MCF 10A (cell line): Measurements from ENCODE around the gene ZNF71. TPM values are rescaled to one million over a fixed set of nuclear protein-coding genes. Genes with fewer than 3 reads are reported as not detected.

Experiments used
- BruUV-seq: library from RNA; stranded (reverse); fragments of 400-500 nt; replicated peaks from 2 replicates; lab custom pipeline; 2021; lab: Mats Ljungman, UMichigan
- CTCF ChIA-PET: fragments of 300-600 bp; sonication (Branson Sonifier 250); formaldehyde crosslinking; extraction: SDS; loops from one replicate; lab custom pipeline; 2021; ENCODE audit warnings: antibody characterized with exemption, inconsistent platforms; lab: Yijun Ruan, JAX
- POLR2A ChIA-PET: fragments of 300-600, 350-650 bp; sonication (Branson Sonifier 250); formaldehyde crosslinking; extraction: SDS; loops from one replicate; lab custom pipeline; 2020; ENCODE audit warnings: antibody characterized with exemption, inconsistent platforms; lab: Yijun Ruan, JAX
- DNase-seq: peaks from one replicate; pipeline ENCODE4 v3.0.0-alpha.2; 2018; ENCODE audit not compliant: unreplicated experiment
- H3K27ac Mint-ChIP-seq: one replicate; pipeline ENCODE4 v1.8.0; 2022; ENCODE audit warnings: mild to moderate bottlenecking, low read depth, mixed read lengths; ENCODE audit not compliant: unreplicated experiment
- H3K27me3 Mint-ChIP-seq: one replicate; pipeline ENCODE4 v1.8.0; 2022; ENCODE audit warnings: mixed read lengths; ENCODE audit not compliant: insufficient read depth, unreplicated experiment
- H3K36me3 Mint-ChIP-seq: one replicate; pipeline ENCODE4 v1.8.0; 2022; ENCODE audit warnings: mild to moderate bottlenecking, moderate library complexity, mixed read lengths; ENCODE audit not compliant: insufficient read depth, unreplicated experiment
- H3K4me1 Mint-ChIP-seq: one replicate; pipeline ENCODE4 v1.8.0; 2022; ENCODE audit warnings: mixed read lengths; ENCODE audit not compliant: insufficient read depth, unreplicated experiment
- H3K4me3 Mint-ChIP-seq: one replicate; pipeline ENCODE4 v1.8.0; 2022; ENCODE audit warnings: mild to moderate bottlenecking, moderate library complexity, mixed read lengths; ENCODE audit not compliant: unreplicated experiment
- H3K9me3 Mint-ChIP-seq: one replicate; pipeline ENCODE4 v1.8.0; 2022; ENCODE audit warnings: mixed read lengths; ENCODE audit not compliant: unreplicated experiment
- CTCF ChIP-seq: fragments of 200-600 bp; IDR thresholded peaks from one replicate; pipeline ENCODE4 v1.8.0; 2022; ENCODE audit warnings: antibody characterized with exemption, mild to moderate bottlenecking; ENCODE audit not compliant: unreplicated experiment
- intact Hi-C: fragments of 100-400 bp; cut with micrococcal nuclease; formaldehyde crosslinking; loops from 2 replicates; pipeline ENCODE4 v1.14.1; 2022
- total RNA-seq: library from RNA; stranded (reverse); gene quantifications from 2 replicates; pipeline ENCODE4 v1.2.3, GENCODE V29; 2022

ZNF71 gene
- total RNA-seq, 1 experiment from 2014 or later, result 4.0 TPM

DNA sequence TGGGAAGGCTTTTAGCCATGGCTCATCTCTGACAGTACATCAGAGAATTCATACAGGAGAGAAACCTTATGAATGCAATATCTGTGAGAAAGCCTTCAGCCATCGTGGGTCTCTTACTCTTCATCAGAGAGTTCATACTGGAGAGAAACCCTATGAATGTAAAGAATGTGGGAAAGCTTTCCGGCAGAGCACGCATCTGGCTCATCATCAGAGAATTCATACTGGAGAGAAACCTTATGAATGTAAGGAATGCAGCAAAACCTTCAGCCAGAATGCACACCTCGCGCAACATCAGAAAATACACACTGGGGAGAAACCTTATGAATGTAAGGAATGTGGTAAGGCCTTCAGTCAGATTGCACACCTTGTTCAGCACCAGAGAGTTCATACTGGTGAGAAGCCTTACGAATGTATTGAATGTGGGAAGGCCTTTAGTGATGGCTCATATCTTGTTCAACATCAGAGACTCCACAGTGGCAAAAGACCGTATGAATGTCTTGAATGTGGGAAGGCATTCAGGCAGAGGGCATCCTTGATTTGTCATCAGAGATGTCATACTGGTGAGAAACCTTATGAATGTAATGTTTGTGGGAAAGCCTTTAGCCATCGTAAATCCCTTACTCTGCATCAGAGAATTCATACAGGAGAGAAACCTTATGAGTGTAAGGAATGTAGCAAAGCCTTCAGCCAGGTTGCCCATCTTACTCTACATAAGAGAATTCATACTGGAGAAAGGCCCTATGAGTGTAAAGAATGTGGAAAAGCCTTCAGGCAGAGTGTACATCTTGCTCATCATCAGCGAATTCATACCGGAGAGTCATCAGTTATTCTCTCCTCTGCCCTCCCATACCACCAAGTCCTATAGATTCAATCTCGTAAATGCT lies 17.1 kb upstream of the ZNF71 start:
- Mint-ChIP-seq H3K27ac (no peak overlapping the region), H3K27me3 (no peaks in the 10 kb centered on the region), H3K9me3 (peaks cover 28% of the 10 kb centered on the region), H3K4me3 (no peak overlapping the region), H3K4me1 (no peaks in the 10 kb centered on the region), H3K36me3 (no peaks in the 10 kb centered on the region)
- no peak for TF ChIP-seq CTCF
- CTCF ChIA-PET, result no interaction called here
- intact Hi-C loops, result no loop called here
- BruUV-seq, result no TSS peak
- POLR2A ChIA-PET, result no interaction called here
- DNase-seq, result no peak

- H3K4me3 Mint-ChIP-seq, result peak overlapping the region; percentile 83
- no peaks in the 10 kb centered on the region for H3K9me3 Mint-ChIP-seq
- ChIA-PET POLR2A (no interaction called here), CTCF (no interaction called here)
- BruUV-seq, result no TSS peak
- TF ChIP-seq CTCF, result no peak
- no peaks in the 10 kb centered on the region for H3K36me3 Mint-ChIP-seq
- H3K27me3 Mint-ChIP-seq, result no peaks in the 10 kb centered on the region
- H3K27ac Mint-ChIP-seq, result peak overlapping the region; percentile 60
- intact Hi-C loops, result no loop called here
- DNase-seq, result no peak
- peaks cover 22% of the 10 kb centered on the region for H3K4me1 Mint-ChIP-seq
Observed at GRCh38 chr19:56594446-56594782, 688 bp upstream of the ZNF71 start.

DNA sequence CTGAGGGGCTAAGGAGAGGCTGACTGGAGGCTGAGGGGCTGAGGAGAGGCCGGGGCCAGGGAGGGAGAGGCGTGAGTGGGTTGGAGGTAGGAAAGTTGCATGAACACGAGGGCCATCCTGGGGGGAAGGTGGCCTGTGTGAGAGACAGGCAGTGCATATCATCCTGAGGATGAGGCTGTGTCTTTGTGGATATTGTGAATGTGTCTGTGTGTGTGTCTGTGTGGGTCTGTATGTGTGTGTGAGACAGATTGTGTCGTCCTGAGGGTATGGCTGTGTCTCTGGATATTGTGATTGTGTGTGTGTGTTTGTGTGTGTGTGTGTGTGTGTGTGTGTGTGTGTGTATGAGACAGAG lies 422 bp downstream of the ZNF71 start:
- peak overlapping the region; percentile 60 for H3K27ac Mint-ChIP-seq
- H3K4me3 Mint-ChIP-seq, result peak overlapping the region; percentile 83
- H3K36me3 Mint-ChIP-seq, result no peaks in the 10 kb centered on the region
- no peak for TF ChIP-seq CTCF
- ChIA-PET CTCF (interaction anchor here (0.6 kb wide), 1 partner anchor 1683 kb away, joined by 4 read pairs; no protein-coding TSS in a partner anchor), POLR2A (no interaction called here)
- DNase-seq, result no peak
- no peaks in the 10 kb centered on the region for H3K27me3 Mint-ChIP-seq
- no TSS peak for BruUV-seq
- H3K9me3 Mint-ChIP-seq, result no peaks in the 10 kb centered on the region
- peaks cover 22% of the 10 kb centered on the region for H3K4me1 Mint-ChIP-seq
- intact Hi-C loops, result no loop called here

DNA sequence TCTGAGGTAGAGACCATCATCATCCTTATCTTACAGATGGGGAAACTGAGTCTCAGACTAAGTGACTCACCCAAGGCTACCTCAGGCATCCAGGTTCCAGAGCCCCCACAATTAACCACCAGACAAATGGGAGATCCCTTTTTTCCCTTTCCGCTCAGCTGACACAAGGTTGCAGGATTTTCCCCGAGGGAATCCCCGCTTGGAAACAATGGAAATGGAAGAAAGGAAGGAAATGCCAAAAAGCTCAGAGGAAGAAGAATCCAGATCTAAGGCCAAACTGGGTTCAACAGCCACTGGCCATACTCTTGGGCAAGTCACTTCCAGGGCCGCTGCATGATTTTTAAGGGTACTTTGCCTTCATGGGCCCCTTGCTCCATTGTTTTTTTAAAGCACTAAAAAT lies 1.6 kb downstream of the ZNF71 start:
- peaks cover 6% of the 10 kb centered on the region for H3K9me3 Mint-ChIP-seq
- ChIA-PET CTCF (no interaction called here), POLR2A (no interaction called here)
- TF ChIP-seq CTCF, result no peak
- intact Hi-C loops, result no loop called here
- H3K4me1 Mint-ChIP-seq, result peaks cover 28% of the 10 kb centered on the region
- no peak for DNase-seq
- H3K27ac Mint-ChIP-seq, result no peak overlapping the region
- H3K27me3 Mint-ChIP-seq, result no peaks in the 10 kb centered on the region
- H3K4me3 Mint-ChIP-seq, result peak overlapping the region; percentile 83
- no peaks in the 10 kb centered on the region for H3K36me3 Mint-ChIP-seq
- BruUV-seq, result no TSS peak
